Testis (tissue), 3 donors: ENCODE results near the gene DDHD1. TPM values are rescaled to one million over a fixed set of nuclear protein-coding genes. Genes with fewer than 3 reads are reported as not detected.

ENCODE experiments used
- DNase-seq: peaks from one replicate; pipeline ENCODE4 v3.0.0-alpha.2; 2019
- H3K27ac ChIP-seq, 2 donors: fragments of 200-600 bp; sonication (generic); one replicate each; pipeline ENCODE4 v1.5.1; 2019
- H3K27me3 ChIP-seq: fragments of 200-600 bp; sonication (generic); one replicate; pipeline ENCODE4 v1.5.1; 2019
- H3K36me3 ChIP-seq: fragments of 200-600 bp; sonication (generic); one replicate; pipeline ENCODE4 v1.5.1; 2017; ENCODE audit warnings: low read depth; ENCODE audit errors: missing control alignments
- H3K4me1 ChIP-seq: fragments of 200-600 bp; sonication (generic); one replicate; pipeline ENCODE4 v1.5.1; 2019
- H3K4me3 ChIP-seq, 2 donors: fragments of 200-600 bp; sonication (generic); one replicate each; pipeline ENCODE4 v1.5.1; 2017 to 2019
- H3K9me3 ChIP-seq: fragments of 200-600 bp; sonication (generic); one replicate; pipeline ENCODE4 v1.5.1; 2017
- CTCF ChIP-seq, 3 experiments: fragments of 450-650 bp in 2 of 3; fragments of 200-600 bp in 1 of 3; sonication (generic) in 1 of 3; IDR thresholded peaks; one replicate each; pipeline ENCODE4 v1.5.1; 2016 to 2019; ENCODE audit warnings: antibody characterized with exemption in 3 of 3, mild to moderate bottlenecking in 2 of 3, moderate library complexity in 1 of 3
- POLR2A ChIP-seq: fragments of 450-650 bp; IDR thresholded peaks from one replicate; pipeline ENCODE4 v1.6.1; 2017; ENCODE audit warnings: antibody characterized with exemption, mild to moderate bottlenecking, moderate library complexity
- WGBS, 2 donors: methylation state at CpG; one replicate each; pipeline ENCODE4 v1.1.5; 2018; 5-methylcytosine and 5-hydroxymethylcytosine counted together
- intact Hi-C: fragments of 100-400 bp; cut with DNase I; formaldehyde crosslinking; loops from one replicate; pipeline ENCODE4 v1.15.1; 2023; ENCODE audit warnings: low total_unique reads
- polyA plus RNA-seq: library from polyadenylated mRNA; stranded (reverse); fragments of 350-450 nt; fragmentation: Illumina TruSeq; extraction: RNeasy Lipid Tissue Mini Kit (QIAGEN cat#74804); gene quantifications from one replicate; pipeline ENCODE4 v1.2.3, GENCODE V29; 2014; ENCODE audit warnings: low read depth, low replicate concordance; ENCODE audit not compliant: insufficient read depth
- total RNA-seq, 2 donors: library from RNA; depleted of rRNA; stranded (reverse); fragments of >200 nt; gene quantifications; one replicate each; pipeline ENCODE4 v1.2.3, GENCODE V29; 2016

Gene DDHD1
- total and polyA plus RNA-seq, 3 donors from 2014 or later: 41.6 to 76.2 (median 72.7) TPM

DNA sequence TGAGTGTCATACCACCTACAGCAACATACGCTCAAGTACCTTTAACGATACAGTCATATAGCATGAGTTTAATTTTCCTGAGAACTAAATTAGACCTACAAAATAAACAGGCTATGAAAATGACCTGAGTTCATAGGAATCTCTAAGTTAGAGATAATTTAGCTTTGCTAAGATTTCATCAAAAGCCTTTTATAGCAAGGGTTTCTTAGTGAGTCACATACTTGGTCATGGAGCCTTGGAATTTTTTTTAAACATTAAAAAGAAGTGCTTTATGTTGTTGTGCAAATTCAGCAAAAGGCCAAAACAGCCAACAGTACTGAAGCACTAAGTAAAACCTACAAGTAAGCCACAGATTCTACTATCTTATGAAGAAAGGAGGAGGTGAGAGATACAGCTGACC, 108.6 kb downstream of the DDHD1 start:
- WGBS, 2 donors: 94% methylated on average over 2 of the region's 2 CpGs
- no peak for TF ChIP-seq POLR2A
- TF ChIP-seq CTCF (IDR thresholded peaks at IDR 0.05): no peak
- Histone ChIP-seq H3K27me3 (no peaks in the 10 kb centered on the region), H3K9me3 (no peaks in the 10 kb centered on the region), H3K27ac (no peak overlapping the region), H3K4me3 (no peak overlapping the region), H3K4me1 (peaks cover 4% of the 10 kb centered on the region), H3K36me3 (no peaks in the 10 kb centered on the region)
- intact Hi-C loops: no loop called here
- no peak for DNase-seq

DNA sequence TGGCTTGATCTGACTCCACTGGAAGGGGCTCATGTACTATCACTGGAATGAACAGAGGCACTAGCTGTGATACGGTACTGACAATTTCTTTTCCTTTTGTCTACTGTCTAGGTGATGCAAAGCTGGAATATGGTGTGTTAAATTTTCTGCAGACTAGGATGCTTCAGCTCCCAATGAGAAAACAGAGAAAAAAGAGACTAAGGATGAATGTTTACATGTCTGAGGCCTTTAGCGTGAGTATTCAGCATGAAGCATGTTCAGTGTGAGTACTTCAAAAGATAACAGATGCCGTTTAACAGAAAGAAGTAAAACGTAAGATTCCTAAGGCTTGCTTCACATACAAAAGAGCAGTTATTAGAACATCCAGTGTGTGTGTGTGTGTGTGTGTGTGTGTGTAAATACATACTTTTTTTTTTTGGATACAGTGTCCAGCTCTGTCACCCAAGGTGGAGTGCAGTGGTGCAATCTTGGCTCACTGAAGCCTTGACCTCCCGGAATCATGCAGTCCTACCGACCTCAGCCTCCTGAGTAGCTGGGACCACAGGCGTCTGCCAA, 110.0 kb downstream of the DDHD1 start:
- no peak overlapping the region for H3K4me3 ChIP-seq
- H3K9me3 ChIP-seq: no peaks in the 10 kb centered on the region
- no peaks in the 10 kb centered on the region for H3K27me3 ChIP-seq
- no peak for TF ChIP-seq POLR2A
- TF ChIP-seq CTCF (IDR thresholded peaks at IDR 0.05): no peak
- H3K4me1 ChIP-seq: peaks cover 4% of the 10 kb centered on the region
- WGBS, 2 donors: 51 to 59% methylated on average over 7 of the region's 7 CpGs
- DNase-seq: no peak
- no peaks in the 10 kb centered on the region for H3K36me3 ChIP-seq
- H3K27ac ChIP-seq: peak overlapping the region in 1 of 2 donors; percentile 10
- intact Hi-C loops: no loop called here

DNA sequence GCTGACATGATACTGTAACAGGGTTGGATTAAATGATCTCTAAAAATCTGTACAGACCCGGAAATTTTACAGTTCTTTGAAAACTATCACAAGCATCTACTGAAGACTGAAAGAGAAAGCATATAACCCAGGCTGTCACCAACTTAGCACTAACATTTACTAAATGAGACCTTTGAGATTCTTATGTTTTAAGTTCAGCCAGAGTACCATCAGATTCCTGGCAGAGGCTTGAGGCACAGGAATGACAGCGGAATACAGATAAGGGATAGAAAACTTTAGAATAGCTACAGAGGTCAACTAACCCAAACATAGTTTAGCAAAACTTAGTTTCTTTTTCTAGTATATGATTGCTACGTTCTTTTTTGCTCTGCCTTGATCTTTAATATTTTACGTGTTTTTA, 110.6 kb downstream of the DDHD1 start:
- TF ChIP-seq CTCF (IDR thresholded peaks at IDR 0.05) (no peak), POLR2A (no peak)
- H3K27me3 ChIP-seq: no peaks in the 10 kb centered on the region
- intact Hi-C loops: no loop called here
- peaks cover 4% of the 10 kb centered on the region for H3K4me1 ChIP-seq
- WGBS, 2 donors: 40 to 53% methylated on average over 4 of the region's 4 CpGs
- no peaks in the 10 kb centered on the region for H3K9me3 ChIP-seq
- H3K36me3 ChIP-seq: no peaks in the 10 kb centered on the region
- peak overlapping the region in 1 of 2 donors; percentile 10 for H3K27ac ChIP-seq
- no peak for DNase-seq
- H3K4me3 ChIP-seq: no peak overlapping the region

DNA sequence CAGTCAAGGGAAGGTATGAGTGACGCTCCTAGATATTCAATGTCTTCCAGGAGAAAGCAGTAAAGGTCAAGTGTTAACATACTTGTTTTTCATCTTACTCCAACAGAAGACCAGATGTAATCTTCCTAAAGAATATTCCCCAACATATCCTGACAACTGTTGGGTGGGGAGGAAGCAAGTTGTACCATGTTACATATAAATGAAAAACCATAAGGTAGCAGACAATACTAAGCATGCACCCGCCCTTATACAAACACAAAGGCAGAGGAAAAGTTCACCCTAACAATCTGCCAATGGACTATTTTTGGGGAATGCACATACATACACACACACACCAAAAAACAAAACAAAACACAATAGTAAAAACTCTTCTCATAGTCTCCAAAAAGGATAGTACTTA, 112.1 kb downstream of the DDHD1 start:
- Histone ChIP-seq H3K9me3 (no peaks in the 10 kb centered on the region), H3K36me3 (no peaks in the 10 kb centered on the region), H3K27ac (no peak overlapping the region), H3K4me1 (peaks cover 4% of the 10 kb centered on the region), H3K27me3 (no peaks in the 10 kb centered on the region), H3K4me3 (no peak overlapping the region)
- TF ChIP-seq POLR2A (no peak), CTCF (IDR thresholded peaks at IDR 0.05) (no peak)
- intact Hi-C loops: no loop called here
- 89 to 92% methylated on average over 2 of the region's 2 CpGs for WGBS, 2 donors
- DNase-seq: no peak

- intact Hi-C loops: no loop called here
- WGBS, 2 donors: 95% methylated on average over 3 of the region's 3 CpGs
These were observed 114.5 kb downstream of the DDHD1 start for GRCh38 chr14:53038629-53039028.

More at GRCh38 chr14:53038629-53039028, 114.5 kb downstream of the DDHD1 start:
- Histone ChIP-seq H3K9me3 (no peaks in the 10 kb centered on the region), H3K36me3 (no peaks in the 10 kb centered on the region), H3K4me1 (peaks cover 4% of the 10 kb centered on the region), H3K4me3 (no peak overlapping the region), H3K27me3 (no peaks in the 10 kb centered on the region), H3K27ac (no peak overlapping the region)
- TF ChIP-seq CTCF (IDR thresholded peaks at IDR 0.05) (no peak), POLR2A (no peak)
- DNase-seq: no peak
